SK-N-SH (cell line): ENCODE data around the gene DCAF5.
"Not testable (repeated sequence)": the region's sequence is repeated elsewhere in the genome, so short reads cannot be mapped to it uniquely, and the experiment has no call there.

Source experiments
- CHD2 ChIP-seq: fragments of 150-350 bp; IDR thresholded peaks from 2 replicates; pipeline ENCODE4 v1.6.1; 2018; ENCODE audit warnings: low read length; ENCODE audit not compliant: partially characterized antibody
- ELF1 ChIP-seq: IDR thresholded peaks from 2 replicates; pipeline ENCODE4 v1.4.0; 2012
- EP300 ChIP-seq, 2 experiments: IDR thresholded peaks; 2 replicates each; pipeline versions ENCODE4 v1.4.0 to v1.6.1; 2012; ENCODE audit warnings: borderline replicate concordance in 1 of 2, low read depth in 1 of 2, low read length in 1 of 2
- FOXJ3 ChIP-seq: sonication (generic); formaldehyde crosslinking; IDR thresholded peaks from 2 replicates; pipeline ENCODE4 v1.5.1; 2020; ENCODE audit warnings: mild to moderate bottlenecking, missing genetic modification reagents
- MEF2A ChIP-seq: IDR thresholded peaks from 2 replicates; pipeline ENCODE4 v1.4.0; 2012; ENCODE audit warnings: low read depth, borderline replicate concordance
- POLR2AphosphoS5 ChIP-seq: IDR thresholded peaks from 2 replicates; pipeline ENCODE4 v1.6.1; 2012; ENCODE audit warnings: low read depth, low read length
- REST ChIP-seq: IDR thresholded peaks from 2 replicates; pipeline ENCODE4 v1.6.1; 2012; ENCODE audit warnings: mild to moderate bottlenecking, low read depth, low read length, moderate library complexity
- TEAD4 ChIP-seq: IDR thresholded peaks from 2 replicates; pipeline ENCODE4 v1.4.0; 2012; ENCODE audit warnings: mild to moderate bottlenecking, borderline replicate concordance; ENCODE audit not compliant: insufficient read depth
- TF ChIP-seq, protein P1 (sequence below): IDR thresholded peaks from 2 replicates; pipeline ENCODE4 v1.4.0; 2012; ENCODE audit warnings: low read depth, borderline replicate concordance
- TF ChIP-seq, protein P2 (sequence below): fragments of 200-600 bp; sonication (generic); IDR thresholded peaks from 2 replicates; pipeline ENCODE4 v1.6.1; 2017; ENCODE audit warnings: antibody characterized with exemption, mild to moderate bottlenecking, moderate library complexity
- TF ChIP-seq, protein P3 (sequence below): IDR thresholded peaks from 2 replicates; pipeline ENCODE4 v1.4.0; 2012; ENCODE audit warnings: low read depth

- TF ChIP-seq, protein P1, sequence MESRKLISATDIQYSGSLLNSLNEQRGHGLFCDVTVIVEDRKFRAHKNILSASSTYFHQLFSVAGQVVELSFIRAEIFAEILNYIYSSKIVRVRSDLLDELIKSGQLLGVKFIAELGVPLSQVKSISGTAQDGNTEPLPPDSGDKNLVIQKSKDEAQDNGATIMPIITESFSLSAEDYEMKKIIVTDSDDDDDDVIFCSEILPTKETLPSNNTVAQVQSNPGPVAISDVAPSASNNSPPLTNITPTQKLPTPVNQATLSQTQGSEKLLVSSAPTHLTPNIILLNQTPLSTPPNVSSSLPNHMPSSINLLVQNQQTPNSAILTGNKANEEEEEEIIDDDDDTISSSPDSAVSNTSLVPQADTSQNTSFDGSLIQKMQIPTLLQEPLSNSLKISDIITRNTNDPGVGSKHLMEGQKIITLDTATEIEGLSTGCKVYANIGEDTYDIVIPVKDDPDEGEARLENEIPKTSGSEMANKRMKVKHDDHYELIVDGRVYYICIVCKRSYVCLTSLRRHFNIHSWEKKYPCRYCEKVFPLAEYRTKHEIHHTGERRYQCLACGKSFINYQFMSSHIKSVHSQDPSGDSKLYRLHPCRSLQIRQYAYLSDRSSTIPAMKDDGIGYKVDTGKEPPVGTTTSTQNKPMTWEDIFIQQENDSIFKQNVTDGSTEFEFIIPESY = not testable (repeated sequence)
- not testable (repeated sequence) for TF ChIP-seq ELF1; FOXJ3 (CRISPR knock-in tag); EP300 (IDR thresholded peaks at IDR 0.05; ENCODE audit: borderline replicate concordance in 1 of 2, low read depth in 1 of 2, low read length in 1 of 2); CHD2; REST; POLR2AphosphoS5; MEF2A; TEAD4
- TF ChIP-seq, protein P2, sequence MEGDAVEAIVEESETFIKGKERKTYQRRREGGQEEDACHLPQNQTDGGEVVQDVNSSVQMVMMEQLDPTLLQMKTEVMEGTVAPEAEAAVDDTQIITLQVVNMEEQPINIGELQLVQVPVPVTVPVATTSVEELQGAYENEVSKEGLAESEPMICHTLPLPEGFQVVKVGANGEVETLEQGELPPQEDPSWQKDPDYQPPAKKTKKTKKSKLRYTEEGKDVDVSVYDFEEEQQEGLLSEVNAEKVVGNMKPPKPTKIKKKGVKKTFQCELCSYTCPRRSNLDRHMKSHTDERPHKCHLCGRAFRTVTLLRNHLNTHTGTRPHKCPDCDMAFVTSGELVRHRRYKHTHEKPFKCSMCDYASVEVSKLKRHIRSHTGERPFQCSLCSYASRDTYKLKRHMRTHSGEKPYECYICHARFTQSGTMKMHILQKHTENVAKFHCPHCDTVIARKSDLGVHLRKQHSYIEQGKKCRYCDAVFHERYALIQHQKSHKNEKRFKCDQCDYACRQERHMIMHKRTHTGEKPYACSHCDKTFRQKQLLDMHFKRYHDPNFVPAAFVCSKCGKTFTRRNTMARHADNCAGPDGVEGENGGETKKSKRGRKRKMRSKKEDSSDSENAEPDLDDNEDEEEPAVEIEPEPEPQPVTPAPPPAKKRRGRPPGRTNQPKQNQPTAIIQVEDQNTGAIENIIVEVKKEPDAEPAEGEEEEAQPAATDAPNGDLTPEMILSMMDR = not testable (repeated sequence)
- TF ChIP-seq, protein P3, sequence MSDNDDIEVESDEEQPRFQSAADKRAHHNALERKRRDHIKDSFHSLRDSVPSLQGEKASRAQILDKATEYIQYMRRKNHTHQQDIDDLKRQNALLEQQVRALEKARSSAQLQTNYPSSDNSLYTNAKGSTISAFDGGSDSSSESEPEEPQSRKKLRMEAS = not testable (repeated sequence)
These were observed 29.7 kb upstream of the DCAF5 start for GRCh38 chr14:69182580-69182979.
